HEK293 (cell line): ENCODE measurements around the gene CBY1.

Source experiments
- BCL11A ChIP-seq: fragments of 450-650 bp; formaldehyde crosslinking; IDR thresholded peaks from 2 replicates; pipeline ENCODE4 v1.5.1; 2016; ENCODE audit warnings: low read depth, missing biosample characterization, missing genetic modification characterization
- GLIS2 ChIP-seq: fragments of 450-650 bp; formaldehyde crosslinking; IDR thresholded peaks from 2 replicates; pipeline ENCODE4 v1.5.1; 2016; ENCODE audit warnings: missing biosample characterization, missing genetic modification characterization
- HOXD13 ChIP-seq: sonication (generic); formaldehyde crosslinking; IDR thresholded peaks from 2 replicates; pipeline ENCODE4 v1.8.0; 2022; ENCODE audit warnings: missing genetic modification reagents, borderline replicate concordance
- IKZF3 ChIP-seq: fragments of 450-650 bp; IDR thresholded peaks from 2 replicates; pipeline ENCODE4 v1.5.0; 2018; ENCODE audit warnings: missing biosample characterization, mild to moderate bottlenecking, missing genetic modification characterization, moderate library complexity
- KLF9 ChIP-seq: fragments of 450-650 bp; formaldehyde crosslinking; IDR thresholded peaks from 2 replicates; pipeline ENCODE4 v1.5.1; 2016; ENCODE audit warnings: missing biosample characterization, missing genetic modification characterization, low read depth
- SETDB1 ChIP-seq: IDR thresholded peaks from one replicate; pipeline ENCODE4 v1.6.1; 2017; ENCODE audit warnings: mild to moderate bottlenecking, low read length, moderate library complexity, mixed read lengths; ENCODE audit not compliant: insufficient read length
- TCF7L2 ChIP-seq: IDR thresholded peaks from 2 replicates; pipeline ENCODE4 v1.6.1; 2011; ENCODE audit warnings: low read depth, mild to moderate bottlenecking, inconsistent platforms, low read length, moderate library complexity, borderline replicate concordance
- ZBTB17 ChIP-seq: fragments of 450-650 bp; formaldehyde crosslinking; IDR thresholded peaks from 2 replicates; pipeline ENCODE4 v1.5.1; 2016; ENCODE audit warnings: missing biosample characterization, missing genetic modification characterization
- ZBTB21 ChIP-seq: fragments of 450-650 bp; formaldehyde crosslinking; IDR thresholded peaks from 2 replicates; pipeline ENCODE4 v1.5.1; 2017; ENCODE audit warnings: missing biosample characterization, missing genetic modification characterization
- ZBTB44 ChIP-seq: fragments of 450-650 bp; IDR thresholded peaks from 2 replicates; pipeline ENCODE4 v1.5.1; 2018; ENCODE audit warnings: missing biosample characterization, mild to moderate bottlenecking, missing genetic modification characterization
- ZFP69B ChIP-seq: fragments of 450-650 bp; formaldehyde crosslinking; IDR thresholded peaks from 2 replicates; pipeline ENCODE4 v1.5.1; 2016; ENCODE audit warnings: missing biosample characterization, missing genetic modification characterization
- ZNF114 ChIP-seq: fragments of 450-650 bp; formaldehyde crosslinking; IDR thresholded peaks from 2 replicates; pipeline ENCODE4 v1.5.0; 2017; ENCODE audit warnings: missing biosample characterization, missing genetic modification characterization
- ZNF140 ChIP-seq: fragments of 450-650 bp; formaldehyde crosslinking; IDR thresholded peaks from 2 replicates; pipeline ENCODE4 v1.5.1; 2016; ENCODE audit warnings: missing biosample characterization, missing genetic modification characterization
- ZNF239 ChIP-seq: fragments of 450-650 bp; formaldehyde crosslinking; IDR thresholded peaks from 2 replicates; pipeline ENCODE4 v1.5.1; 2016; ENCODE audit warnings: missing biosample characterization, missing genetic modification characterization
- ZNF266 ChIP-seq: fragments of 450-650 bp; formaldehyde crosslinking; IDR thresholded peaks from 2 replicates; pipeline ENCODE4 v1.5.1; 2016; ENCODE audit warnings: missing biosample characterization, missing genetic modification characterization, low read depth
- ZNF311 ChIP-seq: fragments of 450-650 bp; formaldehyde crosslinking; IDR thresholded peaks from 2 replicates; pipeline ENCODE4 v1.5.1; 2017; ENCODE audit warnings: missing biosample characterization, missing genetic modification characterization, borderline replicate concordance
- ZNF324 ChIP-seq: fragments of 450-650 bp; formaldehyde crosslinking; IDR thresholded peaks from 2 replicates; pipeline ENCODE4 v1.5.1; 2016; ENCODE audit warnings: missing biosample characterization, missing genetic modification characterization
- ZNF366 ChIP-seq: fragments of 450-650 bp; formaldehyde crosslinking; conservative IDR thresholded peaks from 2 replicates; pipeline ENCODE4 v1.5.1; 2016; ENCODE audit warnings: missing biosample characterization, missing genetic modification characterization
- ZNF37A ChIP-seq: fragments of 450-650 bp; IDR thresholded peaks from 2 replicates; pipeline ENCODE4 v1.5.1; 2018; ENCODE audit warnings: missing biosample characterization, missing genetic modification characterization
- ZNF394 ChIP-seq: fragments of 450-650 bp; formaldehyde crosslinking; IDR thresholded peaks from 2 replicates; pipeline ENCODE4 v1.5.1; 2016; ENCODE audit warnings: missing biosample characterization, missing genetic modification characterization, mild to moderate bottlenecking, moderate library complexity, borderline replicate concordance
- ZNF404 ChIP-seq: fragments of 450-650 bp; formaldehyde crosslinking; IDR thresholded peaks from 2 replicates; pipeline ENCODE4 v1.5.1; 2017; ENCODE audit warnings: missing biosample characterization, missing genetic modification characterization
- ZNF426 ChIP-seq: fragments of 450-650 bp; formaldehyde crosslinking; IDR thresholded peaks from 2 replicates; pipeline ENCODE4 v1.5.1; 2017; ENCODE audit warnings: missing biosample characterization, missing genetic modification characterization, mild to moderate bottlenecking, inconsistent platforms, moderate library complexity
- ZNF510 ChIP-seq: fragments of 450-650 bp; formaldehyde crosslinking; IDR thresholded peaks from 2 replicates; pipeline ENCODE4 v1.5.1; 2018; ENCODE audit warnings: mild to moderate bottlenecking, missing genetic modification characterization, missing biosample characterization; ENCODE audit not compliant: insufficient replicate concordance
- ZNF623 ChIP-seq: fragments of 450-650 bp; formaldehyde crosslinking; IDR thresholded peaks from 2 replicates; pipeline ENCODE4 v1.5.1; 2016; ENCODE audit warnings: missing biosample characterization, missing genetic modification characterization
- ZNF658 ChIP-seq: fragments of 450-650 bp; formaldehyde crosslinking; IDR thresholded peaks from 2 replicates; pipeline ENCODE4; 2016; ENCODE audit warnings: missing biosample characterization, missing genetic modification characterization
- ZNF701 ChIP-seq: fragments of 450-650 bp; formaldehyde crosslinking; IDR thresholded peaks from 2 replicates; pipeline ENCODE4 v1.5.1; 2016; ENCODE audit warnings: missing biosample characterization, missing genetic modification characterization
- ZSCAN23 ChIP-seq: fragments of 450-650 bp; formaldehyde crosslinking; IDR thresholded peaks from 2 replicates; pipeline ENCODE4 v1.5.1; 2016; ENCODE audit warnings: missing biosample characterization, missing genetic modification characterization
- ZSCAN30 ChIP-seq: fragments of 450-650 bp; IDR thresholded peaks from 2 replicates; pipeline ENCODE4 v1.5.1; 2018; ENCODE audit warnings: missing biosample characterization, mild to moderate bottlenecking, missing genetic modification characterization, moderate library complexity
- ZSCAN5A ChIP-seq: fragments of 450-650 bp; formaldehyde crosslinking; IDR thresholded peaks from 2 replicates; pipeline ENCODE4 v1.5.1; 2016; ENCODE audit warnings: missing biosample characterization, missing genetic modification characterization
- TF ChIP-seq, protein P1 (sequence below): fragments of 450-650 bp; formaldehyde crosslinking; IDR thresholded peaks from 2 replicates; pipeline ENCODE4 v1.5.1; 2016; ENCODE audit warnings: missing biosample characterization, missing genetic modification characterization

The CBY1 gene

DNA sequence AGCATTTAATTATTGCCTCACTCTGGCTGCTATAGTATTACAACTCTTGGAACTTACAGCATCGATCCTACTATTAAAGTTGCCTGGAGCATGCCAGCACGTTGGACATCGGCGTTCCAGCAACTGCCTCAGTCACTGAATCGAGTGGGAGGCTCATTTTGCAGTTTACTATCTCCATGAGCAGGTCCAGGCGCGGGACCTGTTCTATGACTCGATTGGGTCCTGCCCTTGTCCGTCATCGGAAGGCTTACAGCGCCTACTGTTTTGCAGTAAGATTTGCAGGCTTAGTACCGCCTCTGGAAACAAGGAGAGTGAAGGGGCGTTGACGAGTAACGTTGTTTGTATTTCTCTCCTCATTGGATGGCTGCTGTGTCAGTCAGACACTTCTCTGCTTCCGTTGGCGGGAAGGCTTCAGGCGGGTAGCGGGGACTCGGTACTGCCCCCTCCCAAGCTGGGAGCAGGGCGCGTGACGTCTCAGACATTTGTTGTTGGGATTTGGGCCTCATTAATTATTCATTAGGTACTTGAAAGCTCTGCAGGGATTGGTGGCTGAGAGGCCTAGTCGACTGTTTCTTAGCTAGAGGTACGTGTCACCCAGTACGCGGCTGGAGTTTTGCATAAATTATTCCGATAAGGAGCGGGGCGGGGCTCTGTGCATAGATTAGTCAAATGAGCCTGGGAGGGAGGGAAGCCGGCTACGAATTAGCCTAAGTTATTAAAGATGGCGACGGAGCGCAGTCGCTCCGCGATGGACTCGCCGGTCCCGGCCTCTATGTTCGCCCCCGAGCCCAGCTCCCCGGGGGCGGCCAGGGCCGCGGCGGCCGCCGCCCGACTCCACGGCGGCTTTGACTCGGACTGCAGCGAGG, 49.0 kb downstream of the CBY1 start, which contains the start of gene GTPBP1 (continued):
- TF ChIP-seq ZBTB44 (tag by site-specific recombination): peak; percentile 71; the same call in 1 of the 2 replicates
- TF ChIP-seq ZNF510 (tag by site-specific recombination): no peak
- no peak for TF ChIP-seq ZNF701
- no peak for TF ChIP-seq ZNF140 (tag by site-specific recombination)
- TF ChIP-seq ZNF623 (tag by site-specific recombination): no peak
- peak; percentile 36; the same call in 1 of the 2 replicates for TF ChIP-seq IKZF3 (tag by site-specific recombination)
- no peak for TF ChIP-seq ZNF266 (tag by site-specific recombination)
- no peak for TF ChIP-seq ZNF311 (tag by site-specific recombination)
- TF ChIP-seq ZNF366 (tag by site-specific recombination): peak; percentile 80; the same call in 1 of the 2 replicates
- TF ChIP-seq, protein P1, sequence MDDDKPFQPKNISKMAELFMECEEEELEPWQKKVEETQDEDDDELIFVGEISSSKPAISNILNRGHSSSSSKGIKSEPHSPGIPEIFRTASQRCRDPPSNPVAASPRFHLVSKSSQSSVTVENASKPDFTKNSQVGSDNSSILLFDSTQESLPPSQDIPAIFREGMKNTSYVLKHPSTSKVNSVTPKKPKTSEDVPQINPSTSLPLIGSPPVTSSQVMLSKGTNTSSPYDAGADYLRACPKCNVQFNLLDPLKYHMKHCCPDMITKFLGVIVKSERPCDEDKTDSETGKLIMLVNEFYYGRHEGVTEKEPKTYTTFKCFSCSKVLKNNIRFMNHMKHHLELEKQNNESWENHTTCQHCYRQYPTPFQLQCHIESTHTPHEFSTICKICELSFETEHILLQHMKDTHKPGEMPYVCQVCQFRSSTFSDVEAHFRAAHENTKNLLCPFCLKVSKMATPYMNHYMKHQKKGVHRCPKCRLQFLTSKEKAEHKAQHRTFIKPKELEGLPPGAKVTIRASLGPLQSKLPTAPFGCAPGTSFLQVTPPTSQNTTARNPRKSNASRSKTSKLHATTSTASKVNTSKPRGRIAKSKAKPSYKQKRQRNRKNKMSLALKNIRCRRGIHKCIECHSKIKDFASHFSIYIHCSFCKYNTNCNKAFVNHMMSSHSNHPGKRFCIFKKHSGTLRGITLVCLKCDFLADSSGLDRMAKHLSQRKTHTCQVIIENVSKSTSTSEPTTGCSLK: no peak
- TF ChIP-seq ZNF658: no peak
- TF ChIP-seq ZFP69B (tag by site-specific recombination): peak; percentile 66; the same call in 1 of the 2 replicates
- peak; percentile 66 for TF ChIP-seq GLIS2 (tag by site-specific recombination)
- TF ChIP-seq ZBTB17 (tag by site-specific recombination): peak; percentile 100
- no peak for TF ChIP-seq ZNF404 (tag by site-specific recombination)
- TF ChIP-seq HOXD13: no peak
- TF ChIP-seq SETDB1: no peak
- TF ChIP-seq ZSCAN23 (tag by site-specific recombination): no peak
- TF ChIP-seq ZNF324 (tag by site-specific recombination): 0 out of 2 replicates have a peak, but pooled peaks have one; percentile 43
- TF ChIP-seq ZNF239 (tag by site-specific recombination): no peak
- no peak for TF ChIP-seq ZNF37A
- no peak for TF ChIP-seq ZSCAN5A
- no peak for TF ChIP-seq ZNF114 (tag by site-specific recombination)
- TF ChIP-seq ZSCAN30: no peak
- no peak for TF ChIP-seq ZNF426
- TF ChIP-seq ZBTB21 (tag by site-specific recombination): peak; percentile 82
- no peak for TF ChIP-seq BCL11A (tag by site-specific recombination)
- no peak; the same call in 1 of the 2 replicates for TF ChIP-seq ZNF394
- TF ChIP-seq KLF9 (tag by site-specific recombination): peak; percentile 14; the same call in 1 of the 2 replicates
- TF ChIP-seq TCF7L2: no peak
